Measurements from ENCODE around the gene SURF2. TPM values are rescaled to one million over a fixed set of nuclear protein-coding genes. Genes with fewer than 3 reads are reported as not detected.

Gene SURF2
- total and polyA plus RNA-seq, 9 of the 15 experiments (the other 6 are each of a cell fraction or from before 2014, with no cell fraction given): 5.5 to 82.5 (median 21.3) TPM

DNA sequence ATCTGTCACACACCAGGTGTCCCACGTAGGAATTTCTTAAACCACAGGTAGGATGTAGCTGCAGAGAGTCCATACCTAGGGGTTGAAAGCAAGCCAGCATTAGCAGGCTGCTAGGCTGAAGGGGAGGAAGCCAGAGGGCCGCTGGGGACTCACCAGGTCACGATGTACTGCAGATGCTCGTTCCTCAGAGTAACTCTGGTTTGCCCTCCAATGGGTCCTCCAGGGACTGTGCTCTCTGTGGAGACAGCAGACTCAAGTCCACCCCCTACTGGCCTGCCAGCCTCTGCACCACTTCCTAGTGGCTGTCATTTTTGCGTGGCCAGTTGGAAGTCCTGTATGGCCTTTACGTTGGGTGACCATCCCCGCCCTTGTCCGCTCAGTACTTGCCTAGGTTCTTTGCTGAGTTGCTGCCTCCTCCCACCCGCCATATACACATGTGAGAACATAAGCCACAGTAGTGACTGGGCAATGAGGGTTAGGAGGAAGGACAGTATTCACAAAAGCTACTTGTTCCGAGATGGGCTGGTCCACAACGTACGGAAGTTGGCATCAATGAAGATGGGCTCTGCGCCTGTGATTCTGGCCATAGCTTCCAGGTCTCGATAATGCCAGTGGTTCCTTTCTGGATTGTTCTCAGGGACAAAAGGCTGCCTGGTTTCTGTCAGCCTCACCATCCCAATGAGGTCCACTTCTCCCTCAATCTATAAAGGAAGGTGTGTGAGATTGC, 4.3 kb upstream of the SURF2 start (continued):
- TF ChIP-seq JUND (IDR thresholded peaks at IDR 0.05; ENCODE audit: borderline replicate concordance, low read depth, low read length) (0 out of 2 replicates have a peak, but pooled peaks have one; percentile 25), JUND (tag; IDR thresholded peaks at IDR 0.05; ENCODE audit: borderline replicate concordance, low read depth, low read length) (no peak; the same call in 2 of the 3 replicates), ESRRA (IDR thresholded peaks at IDR 0.05; ENCODE audit: borderline replicate concordance, low read depth) (no peak), HDGF (IDR thresholded peaks at IDR 0.05) (peak; percentile 50; the same call in 1 of the 2 replicates), EHMT2 (IDR thresholded peaks at IDR 0.05) (peak; percentile 79), TRIM24 (IDR thresholded peaks at IDR 0.05) (0 out of 4 replicates have a peak, but pooled peaks of 1 of the 2 experiments have one; percentile 10), ELF1 (tag; IDR thresholded peaks at IDR 0.05) (peak; percentile 29; the same call in 1 of the 2 replicates), SMARCE1 (IDR thresholded peaks at IDR 0.05) (peak; percentile 21; the same call in 1 of the 2 replicates), CBFB (CRISPR knock-in tag; IDR thresholded peaks at IDR 0.05) (no peak), ZSCAN32 (CRISPR knock-in tag; IDR thresholded peaks at IDR 0.05) (0 out of 2 replicates have a peak, but pooled peaks have one; percentile 15), POLR2A (conservative IDR thresholded peaks at IDR 0.05) (peak; percentile 86), LARP7 (IDR thresholded peaks at IDR 0.05) (0 out of 2 replicates have a peak, but pooled peaks have one; percentile 44), PHF8 (IDR thresholded peaks at IDR 0.05; ENCODE audit: borderline replicate concordance, low read length) (peak; percentile 19; the same call in 1 of the 2 replicates), ZBED1 (IDR thresholded peaks at IDR 0.05) (no peak), TEAD4 (IDR thresholded peaks at IDR 0.05; ENCODE audit: low read length) (peak; percentile 24; the same call in 1 of the 2 replicates), TEAD4 (CRISPR knock-in tag; IDR thresholded peaks at IDR 0.05; ENCODE audit: borderline replicate concordance) (no peak), CBX1 (IDR thresholded peaks at IDR 0.05; ENCODE audit: low read depth) (peak; percentile 84), ELF4 (CRISPR knock-in tag; IDR thresholded peaks at IDR 0.05) (peak; percentile 65; the same call in 1 of the 2 replicates)
- TF ChIP-seq, protein P1, sequence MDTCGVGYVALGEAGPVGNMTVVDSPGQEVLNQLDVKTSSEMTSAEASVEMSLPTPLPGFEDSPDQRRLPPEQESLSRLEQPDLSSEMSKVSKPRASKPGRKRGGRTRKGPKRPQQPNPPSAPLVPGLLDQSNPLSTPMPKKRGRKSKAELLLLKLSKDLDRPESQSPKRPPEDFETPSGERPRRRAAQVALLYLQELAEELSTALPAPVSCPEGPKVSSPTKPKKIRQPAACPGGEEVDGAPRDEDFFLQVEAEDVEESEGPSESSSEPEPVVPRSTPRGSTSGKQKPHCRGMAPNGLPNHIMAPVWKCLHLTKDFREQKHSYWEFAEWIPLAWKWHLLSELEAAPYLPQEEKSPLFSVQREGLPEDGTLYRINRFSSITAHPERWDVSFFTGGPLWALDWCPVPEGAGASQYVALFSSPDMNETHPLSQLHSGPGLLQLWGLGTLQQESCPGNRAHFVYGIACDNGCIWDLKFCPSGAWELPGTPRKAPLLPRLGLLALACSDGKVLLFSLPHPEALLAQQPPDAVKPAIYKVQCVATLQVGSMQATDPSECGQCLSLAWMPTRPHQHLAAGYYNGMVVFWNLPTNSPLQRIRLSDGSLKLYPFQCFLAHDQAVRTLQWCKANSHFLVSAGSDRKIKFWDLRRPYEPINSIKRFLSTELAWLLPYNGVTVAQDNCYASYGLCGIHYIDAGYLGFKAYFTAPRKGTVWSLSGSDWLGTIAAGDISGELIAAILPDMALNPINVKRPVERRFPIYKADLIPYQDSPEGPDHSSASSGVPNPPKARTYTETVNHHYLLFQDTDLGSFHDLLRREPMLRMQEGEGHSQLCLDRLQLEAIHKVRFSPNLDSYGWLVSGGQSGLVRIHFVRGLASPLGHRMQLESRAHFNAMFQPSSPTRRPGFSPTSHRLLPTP (IDR thresholded peaks at IDR 0.05; ENCODE audit: borderline replicate concordance, extremely low read depth, insufficient read length): peak; percentile 58
- TF ChIP-seq, protein P2, sequence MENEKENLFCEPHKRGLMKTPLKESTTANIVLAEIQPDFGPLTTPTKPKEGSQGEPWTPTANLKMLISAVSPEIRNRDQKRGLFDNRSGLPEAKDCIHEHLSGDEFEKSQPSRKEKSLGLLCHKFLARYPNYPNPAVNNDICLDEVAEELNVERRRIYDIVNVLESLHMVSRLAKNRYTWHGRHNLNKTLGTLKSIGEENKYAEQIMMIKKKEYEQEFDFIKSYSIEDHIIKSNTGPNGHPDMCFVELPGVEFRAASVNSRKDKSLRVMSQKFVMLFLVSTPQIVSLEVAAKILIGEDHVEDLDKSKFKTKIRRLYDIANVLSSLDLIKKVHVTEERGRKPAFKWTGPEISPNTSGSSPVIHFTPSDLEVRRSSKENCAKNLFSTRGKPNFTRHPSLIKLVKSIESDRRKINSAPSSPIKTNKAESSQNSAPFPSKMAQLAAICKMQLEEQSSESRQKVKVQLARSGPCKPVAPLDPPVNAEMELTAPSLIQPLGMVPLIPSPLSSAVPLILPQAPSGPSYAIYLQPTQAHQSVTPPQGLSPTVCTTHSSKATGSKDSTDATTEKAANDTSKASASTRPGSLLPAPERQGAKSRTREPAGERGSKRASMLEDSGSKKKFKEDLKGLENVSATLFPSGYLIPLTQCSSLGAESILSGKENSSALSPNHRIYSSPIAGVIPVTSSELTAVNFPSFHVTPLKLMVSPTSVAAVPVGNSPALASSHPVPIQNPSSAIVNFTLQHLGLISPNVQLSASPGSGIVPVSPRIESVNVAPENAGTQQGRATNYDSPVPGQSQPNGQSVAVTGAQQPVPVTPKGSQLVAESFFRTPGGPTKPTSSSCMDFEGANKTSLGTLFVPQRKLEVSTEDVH (IDR thresholded peaks at IDR 0.05; ENCODE audit: low read depth, partially characterized antibody): peak; percentile 67
- TF ChIP-seq, protein P3, sequence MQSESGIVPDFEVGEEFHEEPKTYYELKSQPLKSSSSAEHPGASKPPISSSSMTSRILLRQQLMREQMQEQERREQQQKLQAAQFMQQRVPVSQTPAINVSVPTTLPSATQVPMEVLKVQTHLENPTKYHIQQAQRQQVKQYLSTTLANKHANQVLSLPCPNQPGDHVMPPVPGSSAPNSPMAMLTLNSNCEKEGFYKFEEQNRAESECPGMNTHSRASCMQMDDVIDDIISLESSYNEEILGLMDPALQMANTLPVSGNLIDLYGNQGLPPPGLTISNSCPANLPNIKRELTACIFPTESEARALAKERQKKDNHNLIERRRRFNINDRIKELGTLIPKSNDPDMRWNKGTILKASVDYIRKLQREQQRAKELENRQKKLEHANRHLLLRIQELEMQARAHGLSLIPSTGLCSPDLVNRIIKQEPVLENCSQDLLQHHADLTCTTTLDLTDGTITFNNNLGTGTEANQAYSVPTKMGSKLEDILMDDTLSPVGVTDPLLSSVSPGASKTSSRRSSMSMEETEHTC (IDR thresholded peaks at IDR 0.05): no peak
